SJSA1 (cell line): ENCODE data around the gene ATRNL1. TPM values are rescaled to one million over a fixed set of nuclear protein-coding genes. Genes with fewer than 3 reads are reported as not detected.

Experiments
- DNase-seq, 2 experiments: peaks; one replicate each; pipeline ENCODE4 v3.0.0-alpha.2; 2015 to 2020; ENCODE audit warnings: low spot score in 2 of 2, low read depth in 1 of 2
- H3K27ac ChIP-seq: fragments of 250-450 bp; sonication (Bioruptor Pico); 2 replicates; pipeline ENCODE4 v1.5.1; 2020; ENCODE audit warnings: mild to moderate bottlenecking, moderate library complexity
- H3K27me3 ChIP-seq: fragments of 250-450 bp; sonication (Bioruptor Pico); replicated peaks from 2 replicates; pipeline ENCODE4 v1.5.1; 2020; ENCODE audit warnings: mild to moderate bottlenecking, moderate library complexity
- H3K36me3 ChIP-seq: fragments of 250-450 bp; sonication (Bioruptor Pico); 2 replicates; pipeline ENCODE4 v1.5.1; 2020; ENCODE audit warnings: mild to moderate bottlenecking
- H3K4me1 ChIP-seq: fragments of 250-450 bp; sonication (Bioruptor Pico); replicated peaks from 2 replicates; pipeline ENCODE4 v1.6.1; 2021; ENCODE audit warnings: mild to moderate bottlenecking
- H3K4me3 ChIP-seq: fragments of 250-450 bp; sonication (Bioruptor Pico); 2 replicates; pipeline ENCODE4 v1.5.1; 2020; ENCODE audit warnings: mild to moderate bottlenecking
- H3K9me3 ChIP-seq: fragments of 250-450 bp; sonication (Bioruptor Pico); replicated peaks from 2 replicates; pipeline ENCODE4 v1.5.1; 2020; ENCODE audit warnings: mild to moderate bottlenecking
- total RNA-seq: library from RNA; depleted of rRNA; stranded (reverse); fragments of >200 nt; shearing (Covaris generic); gene quantifications from 2 replicates; pipeline ENCODE4 v1.2.3, GENCODE V29; 2014

ATRNL1 gene
- total RNA-seq, 1 experiment from 2014 or later = 32.1 TPM

DNA sequence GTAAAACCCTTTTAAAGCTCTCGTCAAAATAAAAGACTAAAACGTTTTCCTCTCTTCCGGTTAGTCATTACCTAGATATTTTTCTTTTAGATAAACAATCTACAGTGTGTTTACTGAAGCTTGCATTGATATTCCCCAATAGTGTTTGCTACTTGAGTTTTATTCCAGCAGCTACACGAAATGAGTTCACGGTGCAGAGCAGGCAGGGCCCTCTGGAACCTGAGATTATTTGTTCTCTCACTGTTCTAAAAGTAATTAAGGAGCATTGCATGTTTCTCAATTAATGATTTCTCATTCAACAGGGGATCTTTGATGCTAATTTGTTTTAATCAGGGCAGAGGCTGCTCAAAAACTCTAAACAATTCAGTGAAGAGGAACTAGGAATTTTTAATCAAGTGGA is 860.1 kb downstream of the ATRNL1 start:
- H3K27me3 ChIP-seq = no peaks in the 10 kb centered on the region
- H3K27ac ChIP-seq = peak overlapping the region; percentile 87
- H3K4me3 ChIP-seq = no peak overlapping the region
- no peaks in the 10 kb centered on the region for H3K9me3 ChIP-seq
- peaks cover 72% of the 10 kb centered on the region for H3K4me1 ChIP-seq
- H3K36me3 ChIP-seq = no peaks in the 10 kb centered on the region
- DNase-seq = peak in 1 of 2 experiments; percentile 61

DNA sequence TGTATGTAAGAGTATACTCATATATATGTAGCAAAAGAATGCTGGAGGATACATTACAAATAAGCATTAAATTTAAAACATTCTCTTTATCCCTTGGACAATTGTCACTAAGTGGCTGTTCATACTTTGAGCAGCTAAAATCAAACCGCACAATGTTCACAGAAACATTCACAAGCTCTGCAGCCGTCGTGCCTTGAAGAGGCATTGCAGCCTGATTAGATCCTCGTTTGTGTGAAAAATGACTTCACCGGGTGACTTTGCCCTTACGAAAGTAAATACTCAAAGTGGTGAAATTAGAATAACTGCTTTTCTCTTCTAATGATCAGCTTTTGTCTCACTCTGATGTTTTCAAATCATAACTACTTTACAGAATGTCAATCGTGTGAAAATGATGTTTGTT is 860.8 kb downstream of the ATRNL1 start:
- no peaks in the 10 kb centered on the region for H3K9me3 ChIP-seq
- H3K27me3 ChIP-seq = no peaks in the 10 kb centered on the region
- H3K4me1 ChIP-seq = peaks cover 65% of the 10 kb centered on the region

DNA sequence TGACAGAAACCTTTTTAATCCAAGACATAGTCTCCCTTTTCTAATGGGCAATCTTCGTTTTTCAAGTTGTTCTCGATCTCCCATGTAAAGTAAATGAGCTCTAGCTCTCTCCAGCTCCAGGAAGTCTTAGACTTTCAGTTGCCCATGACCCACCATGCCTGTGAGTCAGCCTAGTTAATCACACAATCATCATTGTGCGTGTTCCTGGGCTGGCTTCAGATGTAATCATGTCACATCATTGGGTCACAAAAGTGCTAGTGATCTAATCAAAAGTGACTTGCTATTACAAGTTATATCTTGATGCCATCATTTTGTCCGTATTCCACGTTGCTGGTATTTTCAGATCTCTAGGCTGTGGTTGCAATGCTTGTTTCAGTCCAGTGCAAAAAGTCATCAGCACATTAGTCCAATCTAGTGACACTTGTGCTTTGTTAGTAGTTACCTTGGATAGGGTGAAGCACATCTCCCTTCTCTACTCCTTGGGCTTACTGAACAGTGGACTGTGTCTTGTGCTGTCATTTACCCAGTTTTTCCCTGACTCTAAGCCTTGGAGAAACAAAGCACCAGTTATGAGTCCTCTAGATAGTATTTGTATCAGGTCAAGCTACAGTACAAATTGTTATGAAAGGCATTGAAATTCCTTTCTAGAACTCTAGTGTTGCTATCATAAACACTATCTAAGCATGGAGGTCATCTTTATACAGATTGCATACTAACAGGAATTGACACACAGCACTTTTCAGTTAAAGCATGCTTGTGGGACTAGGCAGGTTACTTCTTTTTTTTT is 863.3 kb downstream of the ATRNL1 start:
- H3K27ac ChIP-seq = peak overlapping the region; percentile 73
- H3K36me3 ChIP-seq = no peaks in the 10 kb centered on the region
- H3K27me3 ChIP-seq = no peaks in the 10 kb centered on the region
- H3K4me3 ChIP-seq = no peak overlapping the region
- H3K4me1 ChIP-seq = peaks cover 44% of the 10 kb centered on the region
- H3K9me3 ChIP-seq = no peaks in the 10 kb centered on the region
- DNase-seq = peak in 1 of 2 experiments; percentile 47

More for the DNA sequence above, 860.8 kb downstream of the ATRNL1 start:
- Histone ChIP-seq H3K4me3 (no peak overlapping the region), H3K27ac (peak overlapping the region; percentile 87), H3K36me3 (no peaks in the 10 kb centered on the region)
- DNase-seq = peak in 1 of 2 experiments; percentile 40

DNA sequence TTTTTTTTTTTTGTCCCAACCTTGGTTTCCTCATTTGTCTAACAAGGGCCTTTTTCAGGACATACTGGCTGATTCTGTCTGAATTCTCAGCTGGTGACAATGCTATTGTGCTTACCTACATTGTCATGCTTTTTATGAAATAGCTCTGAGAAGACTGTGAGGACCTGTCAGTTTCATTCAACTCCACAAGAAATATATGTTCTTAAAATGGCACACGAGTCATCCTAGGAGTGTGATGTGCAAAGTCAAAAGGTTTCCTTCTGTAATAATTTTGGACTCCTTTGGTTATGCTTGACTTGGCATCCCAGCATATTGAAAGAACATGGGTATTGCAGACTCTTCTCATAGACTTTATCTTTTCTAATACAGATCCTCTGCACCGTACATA is 863.8 kb downstream of the ATRNL1 start:
- Histone ChIP-seq H3K9me3 (no peaks in the 10 kb centered on the region), H3K27ac (no peak overlapping the region; the same call in 1 of the 2 replicates), H3K4me1 (peaks cover 41% of the 10 kb centered on the region), H3K27me3 (no peaks in the 10 kb centered on the region), H3K4me3 (no peak overlapping the region), H3K36me3 (no peaks in the 10 kb centered on the region)
- no peak for DNase-seq

DNA sequence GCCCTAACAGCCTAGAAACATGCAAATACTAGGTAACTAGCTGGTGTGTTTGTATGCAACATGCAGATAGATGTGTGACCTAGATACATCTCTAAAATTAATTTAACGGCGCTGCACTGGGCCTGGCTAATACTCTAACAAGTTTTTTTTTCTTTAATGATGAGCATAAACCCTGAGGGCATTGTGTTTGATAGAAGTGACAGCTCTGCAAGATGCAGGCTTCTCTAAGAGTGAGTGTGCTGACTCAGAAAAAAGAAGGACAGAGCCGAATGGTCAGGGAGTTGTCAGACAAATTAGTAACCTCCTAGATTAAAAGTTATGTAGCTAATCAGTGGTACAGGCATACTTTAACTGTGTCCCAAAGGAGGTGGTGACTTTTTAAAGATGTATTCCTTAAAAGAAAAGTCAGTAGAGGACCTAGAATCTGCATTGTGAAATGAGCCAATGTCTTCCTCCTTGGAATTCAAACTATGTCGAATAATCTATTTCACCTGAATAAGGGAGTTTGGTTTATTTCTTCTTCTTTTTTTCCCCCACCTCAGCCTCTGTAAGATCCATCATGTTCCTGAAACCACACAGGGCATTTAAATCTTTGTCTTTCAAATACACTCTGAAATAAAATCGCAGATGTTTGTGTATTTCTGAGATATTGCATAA is 864.7 kb downstream of the ATRNL1 start:
- DNase-seq = no peak

DNA sequence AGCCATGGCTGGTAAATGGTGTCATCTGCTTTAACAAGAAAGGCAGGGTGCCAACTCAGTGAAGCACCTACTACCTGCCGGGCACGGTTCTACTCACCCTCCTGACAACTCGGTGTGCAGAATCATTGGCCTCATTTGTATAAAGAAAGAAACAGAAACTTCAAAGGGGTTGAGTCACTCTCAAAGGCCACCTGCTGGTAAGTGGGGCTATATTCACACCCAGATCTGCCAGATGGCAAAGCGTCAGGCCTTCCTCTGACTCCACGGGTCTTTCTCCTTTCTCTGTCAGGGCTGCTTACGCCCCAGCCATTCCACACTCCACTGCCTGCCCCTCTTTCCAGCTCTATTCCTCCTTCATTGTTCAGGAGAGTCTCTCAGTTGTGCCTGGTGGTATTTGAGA is 870.7 kb downstream of the ATRNL1 start:
- H3K36me3 ChIP-seq = no peaks in the 10 kb centered on the region
- H3K27ac ChIP-seq = no peak overlapping the region
- H3K4me1 ChIP-seq = no peaks in the 10 kb centered on the region; the same call in 1 of the 2 replicates
- H3K4me3 ChIP-seq = no peak overlapping the region
- 0 out of 2 replicates have a peak, but pooled peaks cover 4% of the 10 kb centered on the region for H3K9me3 ChIP-seq
- peak in 1 of 2 experiments; percentile 31 for DNase-seq
- no peaks in the 10 kb centered on the region for H3K27me3 ChIP-seq

More for the DNA sequence above, 864.7 kb downstream of the ATRNL1 start:
- Histone ChIP-seq H3K9me3 (no peaks in the 10 kb centered on the region), H3K36me3 (no peaks in the 10 kb centered on the region), H3K4me3 (no peak overlapping the region), H3K4me1 (peaks cover 37% of the 10 kb centered on the region), H3K27ac (no peak overlapping the region), H3K27me3 (no peaks in the 10 kb centered on the region)

DNA sequence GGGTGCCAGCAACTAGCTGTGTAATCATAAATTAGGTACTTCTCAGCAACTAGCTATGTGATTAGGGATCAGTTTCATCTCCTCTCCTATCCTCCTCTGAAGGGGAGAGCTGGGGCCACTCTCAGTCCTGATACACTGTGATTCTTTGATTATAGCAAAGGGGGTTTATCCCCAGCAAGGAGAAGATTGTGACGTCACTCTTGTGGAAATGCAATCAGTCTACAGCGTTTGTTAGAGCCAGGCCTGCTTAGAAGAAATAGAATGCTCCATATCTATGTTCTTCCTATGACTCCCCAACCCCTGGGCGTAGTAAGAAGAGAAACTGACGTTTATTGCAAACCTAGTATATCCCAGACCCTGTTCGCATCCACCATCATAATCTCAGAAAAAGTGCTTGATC is 871.7 kb downstream of the ATRNL1 start:
- Histone ChIP-seq H3K9me3 (0 out of 2 replicates have a peak, but pooled peaks cover 4% of the 10 kb centered on the region), H3K27ac (no peak overlapping the region), H3K27me3 (no peaks in the 10 kb centered on the region), H3K4me1 (no peaks in the 10 kb centered on the region; the same call in 1 of the 2 replicates), H3K4me3 (no peak overlapping the region), H3K36me3 (no peaks in the 10 kb centered on the region)
- no peak for DNase-seq

DNA sequence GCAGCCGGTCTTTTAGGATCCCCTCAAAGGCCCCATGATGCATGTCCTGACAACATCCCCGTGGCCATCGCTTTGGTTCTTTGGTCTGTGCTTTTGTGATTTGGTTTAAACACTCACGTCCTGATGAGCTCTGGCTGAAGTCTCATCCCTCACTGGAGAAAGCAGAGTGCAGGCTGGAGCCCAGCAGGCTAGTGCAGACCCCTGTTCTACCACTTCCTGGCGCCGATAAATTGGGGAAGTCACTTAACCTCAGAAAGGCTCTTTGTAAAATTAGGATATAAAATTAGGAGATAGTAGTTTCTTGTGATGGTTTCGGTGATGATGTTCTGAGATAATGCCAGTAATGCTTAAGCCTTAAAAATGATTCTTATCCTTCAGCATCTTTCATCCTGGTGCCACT is 872.2 kb downstream of the ATRNL1 start:
- Histone ChIP-seq H3K4me3 (no peak overlapping the region), H3K9me3 (0 out of 2 replicates have a peak, but pooled peaks cover 4% of the 10 kb centered on the region), H3K36me3 (no peaks in the 10 kb centered on the region), H3K4me1 (no peaks in the 10 kb centered on the region; the same call in 1 of the 2 replicates), H3K27ac (no peak overlapping the region), H3K27me3 (no peaks in the 10 kb centered on the region)
- no peak for DNase-seq

DNA sequence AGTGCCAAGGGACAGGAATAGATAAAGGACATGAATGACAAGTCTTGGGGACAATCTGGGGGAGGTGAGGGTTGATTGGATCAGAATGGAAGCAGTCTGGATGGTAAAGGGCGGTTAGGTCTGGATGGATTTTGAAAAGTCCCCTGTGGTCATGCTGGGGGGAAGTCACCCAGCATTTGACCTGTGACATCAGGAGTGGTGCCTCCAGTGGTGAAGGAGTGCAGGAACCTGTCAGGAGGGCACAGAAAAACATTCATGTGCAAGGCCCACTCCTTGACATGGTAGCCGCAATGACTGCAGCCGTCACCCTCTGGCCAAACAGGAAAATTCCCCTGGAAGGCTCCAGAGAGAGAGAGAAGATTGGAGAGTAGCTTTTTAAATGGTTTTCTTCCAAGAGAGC is 875.1 kb downstream of the ATRNL1 start:
- Histone ChIP-seq H3K27me3 (no peaks in the 10 kb centered on the region), H3K4me1 (no peaks in the 10 kb centered on the region; the same call in 1 of the 2 replicates), H3K36me3 (no peaks in the 10 kb centered on the region), H3K9me3 (0 out of 2 replicates have a peak, but pooled peaks cover 4% of the 10 kb centered on the region), H3K4me3 (no peak overlapping the region), H3K27ac (no peak overlapping the region)
- no peak for DNase-seq

DNA sequence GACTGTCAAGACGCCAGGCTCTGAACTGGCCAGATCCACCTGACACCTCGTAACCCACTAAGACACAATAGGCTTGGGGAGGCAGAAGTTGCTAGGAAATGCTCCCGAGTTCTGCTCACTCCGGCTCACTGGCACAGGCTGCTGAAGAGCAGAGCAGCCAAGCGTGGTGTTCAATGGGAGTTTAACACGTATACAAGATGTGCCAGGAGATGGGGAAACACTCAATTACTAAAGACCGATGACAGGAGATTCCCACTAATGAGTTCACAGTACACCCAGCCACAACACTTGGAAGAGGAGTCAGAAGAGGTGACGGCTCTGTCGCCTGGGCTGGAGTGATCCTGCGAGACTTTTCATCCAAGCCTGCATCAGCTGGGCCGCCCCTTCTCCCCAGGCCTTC is 876.4 kb downstream of the ATRNL1 start:
- Histone ChIP-seq H3K9me3 (no peaks in the 10 kb centered on the region), H3K4me3 (no peak overlapping the region), H3K36me3 (no peaks in the 10 kb centered on the region), H3K27ac (no peak overlapping the region), H3K27me3 (no peaks in the 10 kb centered on the region), H3K4me1 (no peaks in the 10 kb centered on the region)
- no peak for DNase-seq

DNA sequence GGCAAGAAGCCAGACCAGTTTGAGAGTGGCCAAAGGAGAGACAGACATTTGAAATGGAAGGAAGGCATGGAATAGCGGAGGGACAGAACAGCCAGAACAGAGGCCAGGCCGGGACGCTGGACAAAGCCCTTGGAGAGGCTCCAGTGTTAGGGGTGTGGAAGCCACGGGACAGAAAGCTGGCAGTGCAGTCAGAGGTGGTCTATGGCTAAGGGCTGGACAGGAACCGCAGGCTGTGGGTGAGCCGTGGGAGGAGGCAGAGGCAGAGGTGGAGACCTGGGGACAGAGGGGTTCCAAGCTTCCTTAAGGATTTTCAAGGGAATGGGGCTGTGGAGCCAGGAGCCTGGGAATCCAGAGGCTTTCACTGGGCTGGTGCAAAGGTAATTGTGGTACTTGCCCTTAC is 878.8 kb downstream of the ATRNL1 start:
- Histone ChIP-seq H3K4me3 (no peak overlapping the region), H3K9me3 (no peaks in the 10 kb centered on the region), H3K27ac (no peak overlapping the region), H3K27me3 (no peaks in the 10 kb centered on the region), H3K4me1 (no peaks in the 10 kb centered on the region), H3K36me3 (no peaks in the 10 kb centered on the region)
- no peak for DNase-seq

DNA sequence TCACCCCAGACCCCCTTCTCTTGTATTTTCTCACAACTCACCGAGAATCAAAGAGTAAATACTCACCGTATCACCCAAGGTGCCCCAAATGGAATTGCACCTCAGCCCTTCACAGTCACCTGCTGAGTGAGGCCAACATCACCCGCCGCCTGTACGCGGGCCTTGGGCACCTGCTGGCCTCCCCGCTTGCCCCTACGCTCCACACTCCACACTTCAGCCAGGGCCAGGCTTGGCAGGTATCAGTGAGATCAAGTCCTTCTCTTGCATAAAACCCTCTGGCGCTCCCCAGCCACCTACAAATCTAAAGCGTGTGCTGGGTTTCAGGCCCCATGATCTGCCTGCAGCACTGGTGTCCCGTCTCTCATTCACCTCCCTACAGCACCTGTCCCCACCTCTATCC is 879.3 kb downstream of the ATRNL1 start:
- H3K4me1 ChIP-seq = no peaks in the 10 kb centered on the region
- H3K9me3 ChIP-seq = no peaks in the 10 kb centered on the region
- DNase-seq = no peak
- no peak overlapping the region for H3K27ac ChIP-seq
- no peaks in the 10 kb centered on the region for H3K36me3 ChIP-seq
- no peak overlapping the region for H3K4me3 ChIP-seq
- H3K27me3 ChIP-seq = no peaks in the 10 kb centered on the region

DNA sequence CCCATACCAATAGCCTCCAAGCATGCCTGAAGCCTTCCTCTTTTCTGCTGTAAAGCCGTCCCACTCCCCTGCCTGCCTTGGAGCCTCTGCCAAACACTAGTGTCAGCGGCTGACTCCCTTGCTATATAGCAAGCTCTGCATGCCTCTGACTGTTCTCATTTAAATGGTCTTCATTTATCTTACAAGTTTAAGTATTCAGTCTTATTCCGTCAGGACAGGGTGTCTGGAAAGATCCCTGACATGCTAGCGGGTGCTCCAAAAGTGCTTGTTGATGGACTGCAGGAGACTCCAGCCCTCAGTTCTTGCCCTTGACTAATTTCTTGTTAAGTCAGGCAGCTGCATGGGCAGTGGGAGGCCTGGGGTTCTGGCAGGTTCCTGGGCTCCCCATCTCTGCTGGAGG is 881.2 kb downstream of the ATRNL1 start:
- H3K4me1 ChIP-seq = no peaks in the 10 kb centered on the region

DNA sequence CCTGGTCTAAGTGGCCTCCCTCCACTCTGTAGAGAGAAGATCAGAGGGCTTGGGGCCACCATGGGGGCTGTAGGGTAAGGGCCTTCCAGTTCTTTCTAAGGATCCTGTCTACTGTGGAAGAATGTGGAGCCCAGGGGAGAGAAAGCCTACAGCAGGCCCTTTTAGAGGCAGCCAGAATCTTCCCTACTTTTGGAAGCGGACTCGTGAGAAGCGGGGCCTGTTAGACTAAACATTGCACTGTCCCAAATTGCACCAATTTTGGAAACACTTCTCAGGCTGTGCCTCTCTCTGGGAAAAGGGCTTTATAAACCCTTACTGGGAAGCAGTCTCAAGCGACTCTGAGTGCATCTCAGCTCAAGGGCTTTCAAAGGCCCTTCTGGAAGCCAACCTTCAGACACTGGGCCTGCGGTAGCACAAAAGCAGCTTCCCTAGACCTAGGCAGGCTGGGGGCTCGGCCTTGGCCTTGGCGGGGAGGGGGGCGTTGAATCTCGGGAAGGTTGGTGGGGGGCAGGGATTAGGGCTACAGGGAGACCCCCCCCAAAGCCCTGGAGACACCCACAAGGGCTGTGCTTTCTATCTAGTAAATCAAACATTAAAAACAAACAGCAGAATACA is 881.8 kb downstream of the ATRNL1 start:
- H3K27ac ChIP-seq = no peak overlapping the region
- no peak for DNase-seq
- H3K9me3 ChIP-seq = no peaks in the 10 kb centered on the region
- no peaks in the 10 kb centered on the region for H3K36me3 ChIP-seq
- H3K4me1 ChIP-seq = no peaks in the 10 kb centered on the region
- H3K27me3 ChIP-seq = no peaks in the 10 kb centered on the region
- H3K4me3 ChIP-seq = no peak overlapping the region

More for the DNA sequence above, 881.2 kb downstream of the ATRNL1 start:
- Histone ChIP-seq H3K36me3 (no peaks in the 10 kb centered on the region), H3K4me3 (no peak overlapping the region), H3K27me3 (no peaks in the 10 kb centered on the region), H3K9me3 (no peaks in the 10 kb centered on the region), H3K27ac (no peak overlapping the region)
- DNase-seq = no peak
